ENCODE results near the gene NF2.

NF2 gene

GRCh38 chr22:29633514-29634312 is 30.3 kb downstream of the NF2 start:
- DNase-seq = no peak

GRCh38 chr22:29634847-29635246 is 31.4 kb downstream of the NF2 start:
- DNase-seq = no peak

GRCh38 chr22:29635734-29636357 is 32.4 kb downstream of the NF2 start:
- DNase-seq = no peak

- DNase-seq = no peak
These were observed 33.3 kb downstream of the NF2 start for GRCh38 chr22:29636751-29637150.

GRCh38 chr22:29637181-29637580 is 33.7 kb downstream of the NF2 start:
- no peak for DNase-seq

- no peak for DNase-seq
These were observed 35.2 kb downstream of the NF2 start for GRCh38 chr22:29638678-29639077.

- DNase-seq = no peak
These were observed 35.7 kb downstream of the NF2 start for GRCh38 chr22:29639096-29639495.

- DNase-seq = no peak
These were observed 37.7 kb downstream of the NF2 start for GRCh38 chr22:29641042-29641699.

GRCh38 chr22:29641700-29642330 is 38.4 kb downstream of the NF2 start:
- DNase-seq = no peak

- DNase-seq = no peak
These were observed 39.3 kb downstream of the NF2 start for GRCh38 chr22:29642694-29643093.

- DNase-seq = no peak
These were observed 44.7 kb downstream of the NF2 start for GRCh38 chr22:29647954-29648737.

- no peak for DNase-seq
These were observed 46.9 kb downstream of the NF2 start for GRCh38 chr22:29650370-29650769.

GRCh38 chr22:29651652-29652051 is 48.2 kb downstream of the NF2 start:
- no peak for DNase-seq

GRCh38 chr22:29654420-29654819 is 51.0 kb downstream of the NF2 start:
- no peak for DNase-seq

GRCh38 chr22:29654882-29655281 is 51.4 kb downstream of the NF2 start:
- no peak for DNase-seq

- DNase-seq = no peak
These were observed 54.7 kb downstream of the NF2 start for GRCh38 chr22:29658176-29658575.

- DNase-seq = no peak
These were observed 56.6 kb downstream of the NF2 start for GRCh38 chr22:29660021-29660420.

GRCh38 chr22:29661336-29661735 is 57.9 kb downstream of the NF2 start:
- no peak for DNase-seq

- no peak for DNase-seq
These were observed 59.9 kb downstream of the NF2 start for GRCh38 chr22:29663180-29663821.

- DNase-seq = no peak
These were observed 62.1 kb downstream of the NF2 start for GRCh38 chr22:29665486-29665885.

GRCh38 chr22:29668673-29669072 is 65.2 kb downstream of the NF2 start:
- no peak for DNase-seq

- DNase-seq = no peak
These were observed 67.2 kb downstream of the NF2 start for GRCh38 chr22:29670626-29671025.

Data from activated gamma-delta T cell treated with Interleukin-2 at 50 U/mL for 16 hours (primary cell).